Fibroblast of lung (primary cell): Measurements from ENCODE around the gene DSP. TPM values are rescaled to one million over a fixed set of nuclear protein-coding genes. Genes with fewer than 3 reads are reported as not detected.

Source experiments
- DNase-seq, 2 donors: peaks; one replicate each; pipeline versions ENCODE4 v3.0.0 to v3.0.0-alpha.2; 2010; ENCODE audit warnings: low read depth in 2 of 2
- H2AFZ ChIP-seq: 2 replicates; pipeline ENCODE4 v1.5.1; 2012; ENCODE audit warnings: low read length, control low read depth, inconsistent platforms
- H3K27ac ChIP-seq: 2 replicates; pipeline ENCODE4 v1.5.1; 2011; ENCODE audit warnings: low read length, control low read depth; ENCODE audit not compliant: insufficient read depth
- H3K27me3 ChIP-seq: 2 replicates; pipeline ENCODE4 v1.5.1; 2011; ENCODE audit warnings: mild to moderate bottlenecking, low read length; ENCODE audit not compliant: control insufficient read depth, insufficient read depth
- H3K36me3 ChIP-seq: 2 replicates; pipeline ENCODE4 v1.5.1; 2011; ENCODE audit warnings: low read length; ENCODE audit not compliant: control insufficient read depth, insufficient read depth
- H3K4me1 ChIP-seq: 2 replicates; pipeline ENCODE4 v1.5.1; 2011; ENCODE audit warnings: low read length; ENCODE audit not compliant: control insufficient read depth, insufficient read depth; ENCODE audit errors: extremely low read depth
- H3K4me2 ChIP-seq: 2 replicates; pipeline ENCODE4 v1.5.1; 2011; ENCODE audit warnings: low read length, control low read depth; ENCODE audit not compliant: insufficient read depth; ENCODE audit errors: extremely low read depth
- H3K4me3 ChIP-seq, 4 experiments: fragments of 200-600 bp in 1 of 4; sonication (generic) in 1 of 4; replicated peaks in 1 of 4; 2 replicates each; pipeline ENCODE4 v1.5.1; 2011 to 2016; ENCODE audit warnings: low read length in 4 of 4, low read depth in 3 of 4, mild to moderate bottlenecking in 3 of 4, control low read depth in 2 of 4, inconsistent platforms in 1 of 4, mixed read lengths in 1 of 4; ENCODE audit not compliant: insufficient read depth in 1 of 4; ENCODE audit errors: control extremely low read depth in 1 of 4
- H3K79me2 ChIP-seq: 2 replicates; pipeline ENCODE4 v1.5.1; 2012; ENCODE audit warnings: mild to moderate bottlenecking, low read length, inconsistent platforms; ENCODE audit not compliant: control insufficient read depth, insufficient read depth
- H3K9ac ChIP-seq: 2 replicates; pipeline ENCODE4 v1.5.1; 2011; ENCODE audit warnings: mild to moderate bottlenecking, low read length, control low read depth; ENCODE audit not compliant: insufficient read depth
- H3K9me3 ChIP-seq: 2 replicates; pipeline ENCODE4 v1.5.1; 2012; ENCODE audit warnings: low read depth, low read length; ENCODE audit not compliant: control insufficient read depth, insufficient read depth
- H4K20me1 ChIP-seq: 2 replicates; pipeline ENCODE4 v1.5.1; 2011; ENCODE audit warnings: low read length; ENCODE audit not compliant: control insufficient read depth, insufficient read depth; ENCODE audit errors: extremely low read depth
- EZH2 ChIP-seq: IDR thresholded peaks from 2 replicates; pipeline ENCODE4 v1.5.1; 2012; ENCODE audit warnings: low read length, control low read depth, mild to moderate bottlenecking; ENCODE audit errors: missing control alignments
- polyA plus RNA-seq, 2 donors: library from polyadenylated mRNA; depleted of rRNA in 1 of 2; stranded (reverse) in 1 of 2; unstranded in 1 of 2; fragments of >200 nt; gene quantifications; 2 replicates each; pipeline ENCODE4 v1.2.1, GENCODE V29; 2011 to 2012; ENCODE audit warnings: missing spikeins in 1 of 2
- total RNA-seq: library from RNA; depleted of rRNA; stranded (reverse); fragments of >200 nt; gene quantifications from 2 replicates; pipeline ENCODE4 v1.2.1, GENCODE V29; 2014
- TF ChIP-seq, protein P1 (sequence below), 2 donors: IDR thresholded peaks in 1 of 2; conservative IDR thresholded peaks in 1 of 2; 1 replicate in 1 of 2; 2 replicates in 1 of 2; pipeline ENCODE4 v1.5.1; 2011 to 2012; ENCODE audit warnings: low read length in 2 of 2, control low read depth in 1 of 2, inconsistent platforms in 1 of 2, low read depth in 1 of 2, mild to moderate bottlenecking in 1 of 2

The DSP gene
- total and polyA plus RNA-seq, 2 donors (not counting 1 experiment from before 2014, with no cell fraction given), result 3.8 TPM; not detected in 1

DNA sequence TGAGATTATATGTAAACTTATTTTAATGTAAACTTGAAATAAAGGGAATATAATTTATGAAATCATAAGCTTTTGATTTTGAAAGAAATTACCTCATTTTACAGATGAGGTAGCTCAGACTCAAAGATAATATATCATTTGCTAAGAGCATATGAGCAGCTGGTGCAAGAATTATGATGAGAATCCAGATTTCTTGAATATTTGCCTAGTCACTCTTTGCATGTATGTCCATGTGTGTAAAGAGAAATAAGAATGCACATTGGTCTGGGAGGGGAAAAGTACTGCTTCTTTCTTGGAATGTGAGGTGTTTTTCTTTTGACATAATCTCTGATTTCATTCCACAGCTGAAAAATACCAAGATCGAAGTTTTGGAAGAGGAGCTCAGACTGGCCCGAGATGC lies 37.5 kb downstream of the DSP start:
- no peak overlapping the region for H3K4me2 ChIP-seq
- H3K27ac ChIP-seq, result no peak overlapping the region
- peaks cover 3% of the 10 kb centered on the region for H3K27me3 ChIP-seq
- no peaks in the 10 kb centered on the region for H3K36me3 ChIP-seq
- no peak overlapping the region for H2AFZ ChIP-seq
- H3K79me2 ChIP-seq, result no peaks in the 10 kb centered on the region
- H3K4me3 ChIP-seq, result no peak overlapping the region
- no peak overlapping the region for H3K9ac ChIP-seq
- DNase-seq, result no peak
- H4K20me1 ChIP-seq, result no peaks in the 10 kb centered on the region
- H3K4me1 ChIP-seq, result no peaks in the 10 kb centered on the region
- TF ChIP-seq, protein P1, sequence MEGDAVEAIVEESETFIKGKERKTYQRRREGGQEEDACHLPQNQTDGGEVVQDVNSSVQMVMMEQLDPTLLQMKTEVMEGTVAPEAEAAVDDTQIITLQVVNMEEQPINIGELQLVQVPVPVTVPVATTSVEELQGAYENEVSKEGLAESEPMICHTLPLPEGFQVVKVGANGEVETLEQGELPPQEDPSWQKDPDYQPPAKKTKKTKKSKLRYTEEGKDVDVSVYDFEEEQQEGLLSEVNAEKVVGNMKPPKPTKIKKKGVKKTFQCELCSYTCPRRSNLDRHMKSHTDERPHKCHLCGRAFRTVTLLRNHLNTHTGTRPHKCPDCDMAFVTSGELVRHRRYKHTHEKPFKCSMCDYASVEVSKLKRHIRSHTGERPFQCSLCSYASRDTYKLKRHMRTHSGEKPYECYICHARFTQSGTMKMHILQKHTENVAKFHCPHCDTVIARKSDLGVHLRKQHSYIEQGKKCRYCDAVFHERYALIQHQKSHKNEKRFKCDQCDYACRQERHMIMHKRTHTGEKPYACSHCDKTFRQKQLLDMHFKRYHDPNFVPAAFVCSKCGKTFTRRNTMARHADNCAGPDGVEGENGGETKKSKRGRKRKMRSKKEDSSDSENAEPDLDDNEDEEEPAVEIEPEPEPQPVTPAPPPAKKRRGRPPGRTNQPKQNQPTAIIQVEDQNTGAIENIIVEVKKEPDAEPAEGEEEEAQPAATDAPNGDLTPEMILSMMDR (conservative IDR thresholded peaks at IDR 0.05 in 1 of 2, IDR thresholded peaks at IDR 0.05 in 1 of 2; ENCODE audit: low read depth in 1 of 2, low read length in 2 of 2), result no peak
- TF ChIP-seq EZH2, result no peak
- H3K9me3 ChIP-seq, result no peaks in the 10 kb centered on the region

DNA sequence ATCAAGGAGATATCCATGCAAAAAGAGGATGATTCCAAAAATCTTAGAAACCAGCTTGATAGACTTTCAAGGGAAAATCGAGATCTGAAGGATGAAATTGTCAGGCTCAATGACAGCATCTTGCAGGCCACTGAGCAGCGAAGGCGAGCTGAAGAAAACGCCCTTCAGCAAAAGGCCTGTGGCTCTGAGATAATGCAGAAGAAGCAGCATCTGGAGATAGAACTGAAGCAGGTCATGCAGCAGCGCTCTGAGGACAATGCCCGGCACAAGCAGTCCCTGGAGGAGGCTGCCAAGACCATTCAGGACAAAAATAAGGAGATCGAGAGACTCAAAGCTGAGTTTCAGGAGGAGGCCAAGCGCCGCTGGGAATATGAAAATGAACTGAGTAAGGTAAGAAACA lies 38.4 kb downstream of the DSP start:
- Histone ChIP-seq H3K9me3 (no peaks in the 10 kb centered on the region), H3K36me3 (no peaks in the 10 kb centered on the region), H3K9ac (no peak overlapping the region), H3K4me2 (no peak overlapping the region), H3K27me3 (peaks cover 3% of the 10 kb centered on the region), H3K4me3 (no peak overlapping the region), H3K79me2 (no peaks in the 10 kb centered on the region), H3K27ac (no peak overlapping the region), H4K20me1 (no peaks in the 10 kb centered on the region), H2AFZ (no peak overlapping the region), H3K4me1 (no peaks in the 10 kb centered on the region)
- TF ChIP-seq, protein P1 (conservative IDR thresholded peaks at IDR 0.05 in 1 of 2, IDR thresholded peaks at IDR 0.05 in 1 of 2; ENCODE audit: low read depth in 1 of 2, low read length in 2 of 2), result no peak
- TF ChIP-seq EZH2, result no peak
- no peak for DNase-seq

- Histone ChIP-seq H3K9me3 (no peaks in the 10 kb centered on the region), H3K4me3 (no peak overlapping the region), H3K27ac (no peak overlapping the region), H3K27me3 (peaks cover 3% of the 10 kb centered on the region), H3K36me3 (no peaks in the 10 kb centered on the region), H2AFZ (no peak overlapping the region), H3K79me2 (no peaks in the 10 kb centered on the region), H3K4me2 (no peak overlapping the region), H3K4me1 (no peaks in the 10 kb centered on the region), H3K9ac (no peak overlapping the region), H4K20me1 (no peaks in the 10 kb centered on the region)
- TF ChIP-seq, protein P1 (conservative IDR thresholded peaks at IDR 0.05 in 1 of 2, IDR thresholded peaks at IDR 0.05 in 1 of 2; ENCODE audit: low read depth in 1 of 2, low read length in 2 of 2), result no peak
- no peak for TF ChIP-seq EZH2
- DNase-seq, result no peak
Observed at GRCh38 chr6:7580537-7580926, 39.1 kb downstream of the DSP start.
